Endodermal cell (in vitro differentiated cells): Measurements from ENCODE around the gene RNU6-9. TPM values are rescaled to one million over a fixed set of nuclear protein-coding genes. Genes with fewer than 3 reads are reported as not detected.

Source experiments
- DNase-seq: peaks from one replicate; pipeline ENCODE4 v3.0.0-alpha.2; 2017
- H3K27ac ChIP-seq: 2 replicates; pipeline ENCODE4 v1.5.1; 2013; ENCODE audit warnings: mild to moderate bottlenecking, low read depth, low read length, moderate library complexity
- H3K27me3 ChIP-seq: 2 replicates; pipeline ENCODE4 v1.6.1; 2013; ENCODE audit warnings: mild to moderate bottlenecking, low read length, moderate library complexity; ENCODE audit not compliant: insufficient read depth, control insufficient read depth, poor library complexity, severe bottlenecking
- H3K36me3 ChIP-seq: 2 replicates; pipeline ENCODE4 v1.7.0; 2013; ENCODE audit warnings: mild to moderate bottlenecking, low read length, moderate library complexity; ENCODE audit not compliant: control insufficient read depth, insufficient read depth
- H3K4me1 ChIP-seq: one replicate; pipeline ENCODE4 v1.7.0; 2013; ENCODE audit warnings: low read length; ENCODE audit not compliant: control insufficient read depth, insufficient read depth
- H3K4me3 ChIP-seq: 2 replicates; pipeline ENCODE4 v1.5.1; 2013; ENCODE audit warnings: mild to moderate bottlenecking, low read length, moderate library complexity
- H3K9ac ChIP-seq: 2 replicates; pipeline ENCODE4 v1.6.1; 2013; ENCODE audit warnings: mild to moderate bottlenecking, low read length, moderate library complexity; ENCODE audit not compliant: poor library complexity, severe bottlenecking; ENCODE audit errors: extremely low read depth
- H3K9me3 ChIP-seq: 2 replicates; pipeline ENCODE4 v1.6.1; 2013; ENCODE audit warnings: mild to moderate bottlenecking, low read length, moderate library complexity; ENCODE audit not compliant: control insufficient read depth
- H3K27ac Mint-ChIP-seq: 2 replicates; pipeline ENCODE4 v1.8.0; 2020; ENCODE audit warnings: mixed read lengths
- H3K27me3 Mint-ChIP-seq: 2 replicates; pipeline ENCODE4 v1.8.0; 2021; ENCODE audit warnings: mild to moderate bottlenecking, mixed read lengths; ENCODE audit not compliant: insufficient read depth
- H3K36me3 Mint-ChIP-seq: 2 replicates; pipeline ENCODE4 v1.8.0; 2020; ENCODE audit warnings: low read depth, mixed read lengths
- H3K4me1 Mint-ChIP-seq: 2 replicates; pipeline ENCODE4 v1.8.0; 2020; ENCODE audit warnings: mixed read lengths
- H3K4me3 Mint-ChIP-seq: 2 replicates; pipeline ENCODE4 v1.8.0; 2020; ENCODE audit warnings: mild to moderate bottlenecking, moderate library complexity, mixed read lengths
- H3K9me3 Mint-ChIP-seq: 2 replicates; pipeline ENCODE4 v1.8.0; 2020; ENCODE audit warnings: mild to moderate bottlenecking, mixed read lengths
- CTCF ChIP-seq: fragments of 200-600 bp; sonication (generic); conservative IDR thresholded peaks from 2 replicates; pipeline ENCODE4 v1.5.0; 2021; ENCODE audit warnings: antibody characterized with exemption, mild to moderate bottlenecking
- WGBS, 2 experiments: methylation state at CpG; one replicate each; pipeline versions ENCODE4 v1.1.5 to v1.1.7; 2013; ENCODE audit warnings: missing lambda C conversion rate in 2 of 2, mixed read lengths in 1 of 2; ENCODE audit not compliant: insufficient coverage in 1 of 2, insufficient read length in 1 of 2; 5-methylcytosine and 5-hydroxymethylcytosine counted together
- total RNA-seq, 2 donors: library from RNA; stranded (reverse); fragmentation: NEBNext Ultra II Directional in 1 of 2; extraction: Animal tissue kit (Norgen Biotek cat#: 25700) in 1 of 2; gene quantifications; 2 replicates in 1 of 2; 3 replicates in 1 of 2; pipeline ENCODE4 v1.2.1, GENCODE V29; 2021

The RNU6-9 gene
- total RNA-seq, 2 donors from 2014 or later: not detected

GRCh38 chr19:902093-902370 is 8.7 kb downstream of the RNU6-9 start:
- 88 to 93% methylated on average over 4 to 7 of the region's 7 CpGs for WGBS, 2 experiments
- TF ChIP-seq CTCF: no peak
- no peak for DNase-seq
- no peak overlapping the region for H3K27ac ChIP-seq
- Mint-ChIP-seq H3K27me3 (no peaks in the 10 kb centered on the region), H3K4me3 (no peak overlapping the region), H3K4me1 (peaks cover 3% of the 10 kb centered on the region), H3K36me3 (peaks cover 23% of the 10 kb centered on the region), H3K27ac (no peak overlapping the region), H3K9me3 (no peaks in the 10 kb centered on the region)
- H3K9ac ChIP-seq: no peak overlapping the region
- no peaks in the 10 kb centered on the region for H3K9me3 ChIP-seq
- no peaks in the 10 kb centered on the region for H3K4me1 ChIP-seq
- no peaks in the 10 kb centered on the region for H3K27me3 ChIP-seq
- no peak overlapping the region for H3K4me3 ChIP-seq
- peaks cover 19% of the 10 kb centered on the region for H3K36me3 ChIP-seq

DNA sequence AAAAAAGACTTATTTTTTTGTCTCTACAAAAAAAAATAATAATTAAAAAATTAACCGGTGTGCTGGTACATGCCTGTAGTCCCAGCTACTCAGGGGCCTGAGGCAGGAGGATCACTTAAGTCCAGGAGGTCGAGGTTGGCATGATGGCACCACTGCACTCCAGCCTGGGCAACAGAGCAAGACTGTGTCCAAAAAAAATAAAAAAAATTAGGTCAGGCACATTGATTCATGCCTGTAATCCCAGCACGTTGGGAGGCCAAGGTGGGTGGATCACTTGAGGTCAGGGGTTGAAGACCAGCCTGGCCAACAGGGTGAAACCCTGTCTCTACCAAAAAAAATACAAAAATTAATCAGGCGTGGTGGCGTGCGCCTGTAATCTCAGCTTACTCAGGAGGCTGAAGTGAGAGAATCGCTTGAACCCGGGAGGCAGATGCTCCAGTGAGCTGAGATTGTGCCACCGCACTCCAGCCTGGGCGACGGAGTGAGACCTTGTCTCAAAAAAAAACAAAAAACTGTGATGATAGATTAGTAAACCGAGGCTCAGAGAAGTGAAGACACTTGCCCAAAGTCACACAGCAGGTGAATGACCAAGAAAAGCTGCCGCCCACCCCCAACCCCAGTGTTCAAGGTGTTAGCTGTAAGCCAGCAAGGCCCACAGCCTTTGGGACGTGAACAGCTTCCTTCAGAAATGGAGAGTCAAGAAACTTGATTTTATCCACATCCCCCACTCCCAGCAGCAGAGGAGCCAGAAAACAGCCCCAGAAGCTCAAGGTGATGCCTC is 9.4 kb downstream of the RNU6-9 start:
- peaks cover 12% of the 10 kb centered on the region for H3K36me3 ChIP-seq
- H3K9me3 ChIP-seq: no peaks in the 10 kb centered on the region
- H3K4me3 ChIP-seq: no peak overlapping the region
- TF ChIP-seq CTCF: no peak
- DNase-seq: no peak
- H3K27me3 ChIP-seq: no peaks in the 10 kb centered on the region
- Mint-ChIP-seq H3K4me3 (no peak overlapping the region), H3K9me3 (no peaks in the 10 kb centered on the region), H3K4me1 (peaks cover 3% of the 10 kb centered on the region), H3K36me3 (peaks cover 20% of the 10 kb centered on the region), H3K27ac (peak overlapping the region; percentile 39), H3K27me3 (no peaks in the 10 kb centered on the region)
- H3K9ac ChIP-seq: no peak overlapping the region
- no peak overlapping the region for H3K27ac ChIP-seq
- 92 to 96% methylated on average over 12 to 14 of the region's 14 CpGs for WGBS, 2 experiments
- no peaks in the 10 kb centered on the region for H3K4me1 ChIP-seq

- peak; percentile 48 for DNase-seq
- Histone ChIP-seq H3K36me3 (peaks cover 12% of the 10 kb centered on the region), H3K27ac (no peak overlapping the region), H3K9me3 (no peaks in the 10 kb centered on the region), H3K9ac (no peak overlapping the region), H3K4me3 (no peak overlapping the region), H3K27me3 (no peaks in the 10 kb centered on the region), H3K4me1 (no peaks in the 10 kb centered on the region)
- Mint-ChIP-seq H3K27me3 (no peaks in the 10 kb centered on the region), H3K27ac (no peak overlapping the region), H3K4me3 (no peak overlapping the region), H3K36me3 (peaks cover 18% of the 10 kb centered on the region), H3K4me1 (peaks cover 3% of the 10 kb centered on the region), H3K9me3 (no peaks in the 10 kb centered on the region)
- 81 to 84% methylated on average over 19 to 31 of the region's 32 CpGs for WGBS, 2 experiments
- no peak for TF ChIP-seq CTCF
These were observed 10.0 kb downstream of the RNU6-9 start for GRCh38 chr19:903266-903797.
